Endometrium (tissue), 2 donors: Measurements from ENCODE around the gene TRAF1.

ENCODE experiments used
- FAIRE-seq: peaks from 2 replicates; lab custom pipeline; 2012; peaks lifted over from hg19 to GRCh38; lab: Jason Lieb, UNC
- donor health status: control.
- donor health status: control.

Gene TRAF1

DNA sequence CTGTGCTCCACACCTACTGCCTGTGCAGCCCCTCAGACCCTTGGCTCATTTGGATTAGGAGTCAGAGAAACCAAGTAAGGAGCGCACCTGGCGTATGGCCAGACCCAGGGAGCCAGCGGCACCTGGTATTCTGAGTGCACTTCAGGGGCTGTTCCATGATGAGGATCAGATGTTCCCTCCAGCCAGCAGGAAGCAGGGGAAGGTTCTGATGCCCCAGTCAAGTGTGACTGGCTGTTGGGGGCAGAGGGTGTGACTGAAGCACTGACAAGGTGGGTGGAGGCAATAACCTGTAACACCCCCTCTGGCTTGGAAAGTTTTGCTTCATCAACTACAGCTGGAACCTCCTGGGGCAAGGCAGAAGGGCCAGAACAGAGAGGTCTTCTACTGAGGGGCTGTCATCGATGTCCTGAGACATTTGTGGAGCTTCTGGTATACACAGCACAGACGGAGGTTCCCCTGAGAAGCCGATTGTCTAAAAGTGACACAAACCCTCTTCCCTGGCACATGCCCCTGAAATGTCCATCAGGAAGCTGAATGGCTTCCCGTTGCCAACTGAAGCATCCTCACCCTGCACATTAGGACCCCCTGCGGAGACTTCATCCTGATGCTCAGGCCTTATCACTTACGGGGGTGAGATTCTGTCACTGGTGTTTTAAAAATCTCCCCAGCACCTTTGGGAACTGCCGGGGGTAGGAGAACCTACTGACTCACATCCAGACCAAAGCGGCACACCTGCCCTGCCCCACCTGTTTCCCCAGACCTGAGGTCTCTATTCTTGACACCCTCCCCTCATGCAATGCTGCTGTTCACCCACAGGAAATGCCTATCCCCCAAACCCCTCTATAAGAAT, 21.1 kb downstream of the TRAF1 start:
- FAIRE-seq, result no peak

DNA sequence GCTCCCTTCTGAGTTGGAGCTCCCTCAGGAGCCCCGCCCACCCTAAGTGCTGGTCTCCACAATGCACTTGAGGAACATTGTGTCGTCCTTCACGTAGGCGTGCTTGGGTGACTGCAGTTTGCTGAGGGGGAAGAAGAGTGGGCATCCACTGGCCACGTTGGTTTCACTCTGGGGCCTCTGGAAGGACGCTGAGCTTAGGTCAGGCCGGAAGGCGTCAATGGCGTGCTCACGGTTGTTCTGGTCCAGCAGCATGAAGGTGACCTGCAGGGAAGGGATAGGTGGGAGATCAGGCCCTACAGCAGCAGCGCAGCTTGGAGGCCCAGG, 21.7 kb downstream of the TRAF1 start:
- no peak for FAIRE-seq

DNA sequence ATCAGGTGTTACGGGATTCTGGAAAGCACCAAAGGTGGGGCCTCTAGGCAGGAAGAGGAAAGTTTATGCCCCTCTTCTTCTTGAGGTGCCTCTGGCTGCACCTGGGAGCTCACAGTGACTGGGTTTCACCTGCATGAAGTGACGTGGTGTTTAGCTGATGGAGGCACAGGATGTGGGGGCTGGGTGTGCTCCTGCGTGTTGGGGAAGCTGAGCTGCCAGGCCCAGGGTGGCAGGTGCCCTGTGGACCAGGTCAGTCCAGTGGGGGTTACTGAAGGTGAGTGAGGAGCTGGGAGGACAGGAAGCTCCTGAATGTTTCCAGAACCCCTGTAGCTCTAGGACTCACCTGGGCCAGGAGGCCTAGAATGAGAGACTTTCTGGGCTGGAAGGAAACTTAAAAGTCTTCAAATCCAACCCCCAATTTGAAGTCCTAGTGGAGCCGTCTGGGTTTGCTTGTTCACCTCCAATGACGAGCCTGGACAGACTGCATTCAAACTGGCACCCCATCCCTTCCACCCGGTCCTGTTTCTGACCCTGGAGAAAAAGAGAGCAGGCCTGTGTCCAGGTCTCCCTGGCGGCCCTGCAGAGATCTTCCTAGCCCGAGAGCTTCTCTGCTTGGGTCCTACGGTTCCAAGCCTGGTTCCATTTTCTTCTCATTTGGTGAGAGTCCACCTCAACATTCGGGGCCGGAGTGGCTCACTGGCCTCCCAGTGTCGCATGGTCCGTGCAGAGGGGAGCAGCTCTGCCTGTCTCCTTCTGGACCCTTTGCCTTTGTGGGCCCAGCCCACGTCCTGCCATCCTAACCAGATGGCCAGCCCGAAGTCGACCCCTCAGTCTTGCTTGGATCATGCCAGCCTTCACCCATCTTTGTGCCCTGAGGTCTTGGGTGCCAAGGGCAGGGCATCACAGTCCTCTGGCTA, 22.3 kb downstream of the TRAF1 start:
- no peak for FAIRE-seq

DNA sequence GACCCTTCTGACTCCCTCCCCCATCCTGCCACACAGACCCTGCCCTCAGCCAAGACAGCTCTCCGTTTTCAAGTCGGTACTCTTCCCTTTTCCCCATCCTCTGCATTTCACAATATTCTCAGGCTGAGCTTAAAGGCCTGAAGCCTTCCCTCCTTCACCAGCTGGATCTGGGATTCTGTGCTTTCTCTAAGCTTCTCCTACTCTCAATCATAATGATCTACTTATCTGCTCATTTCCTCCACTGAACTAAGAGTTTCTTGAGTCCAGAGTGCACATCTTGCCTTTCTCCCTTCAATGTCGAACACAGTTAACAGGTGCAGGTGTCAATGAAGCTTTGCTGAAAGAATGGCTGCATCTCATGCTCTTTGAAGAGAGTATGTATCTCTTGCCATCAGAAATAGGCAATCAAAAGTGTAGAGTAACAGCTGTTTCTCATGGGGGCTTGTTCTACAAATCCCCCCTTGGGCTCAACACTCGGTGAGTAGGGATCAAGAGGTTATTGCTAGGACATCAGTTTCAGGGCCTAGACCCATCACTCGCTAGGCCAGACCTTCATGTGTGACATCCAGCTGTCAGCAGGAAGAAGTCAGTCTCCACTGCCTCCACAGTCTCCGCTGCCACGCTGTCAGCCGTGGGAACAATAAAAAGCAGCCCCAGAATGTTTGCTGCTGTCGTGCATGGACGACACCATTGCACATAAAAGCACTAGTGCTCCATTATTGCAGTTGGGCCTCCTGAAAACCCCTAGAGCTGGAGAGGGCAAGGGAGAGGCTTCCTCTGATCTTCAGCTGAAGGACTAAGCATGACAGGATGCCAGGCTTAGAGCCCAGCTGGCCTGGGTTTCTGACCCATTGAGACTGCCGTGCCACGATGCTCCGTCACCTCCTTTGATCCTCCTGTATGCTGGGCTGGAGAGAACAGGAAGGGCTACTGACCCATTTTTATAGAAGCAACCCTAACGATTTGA, 23.7 kb downstream of the TRAF1 start:
- no peak for FAIRE-seq

DNA sequence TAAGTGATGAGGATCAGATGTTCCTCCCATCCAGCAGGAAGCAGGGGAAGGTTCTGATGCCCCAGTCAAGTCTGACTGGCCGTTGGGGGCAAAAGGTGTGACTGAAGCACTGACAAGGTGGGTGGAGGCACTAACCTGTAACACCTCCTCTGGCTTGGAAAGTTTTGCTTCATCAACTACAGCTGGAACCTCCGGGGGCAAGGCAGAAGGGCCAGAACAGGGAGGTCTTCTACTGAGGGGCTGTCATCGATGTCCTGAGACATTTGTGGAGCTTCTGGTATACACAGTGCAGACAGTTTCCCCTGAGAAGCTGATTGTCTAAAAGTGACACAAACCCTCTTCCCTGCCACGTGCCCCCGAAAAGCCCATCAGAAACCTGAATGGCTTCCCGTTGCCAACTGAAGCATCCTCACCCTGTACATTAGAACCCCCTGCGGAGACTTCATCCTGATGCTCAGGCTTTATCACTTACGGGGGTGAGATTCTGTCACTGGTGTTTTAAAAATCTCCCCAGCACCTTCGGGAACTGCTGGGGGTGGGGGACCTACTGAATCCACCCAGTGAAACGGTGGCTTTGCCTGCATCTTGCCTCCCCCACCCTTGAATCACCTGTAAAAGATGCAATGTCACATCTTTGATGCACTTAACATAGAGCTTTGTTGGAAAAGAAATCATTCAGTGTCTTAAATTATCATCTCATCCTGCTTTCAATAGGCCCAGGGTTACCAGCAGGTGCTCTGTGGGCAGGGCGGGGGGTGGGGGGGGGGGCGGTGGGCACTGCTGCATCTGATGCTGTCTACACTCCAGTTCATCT, 24.6 kb downstream of the TRAF1 start:
- no peak for FAIRE-seq

DNA sequence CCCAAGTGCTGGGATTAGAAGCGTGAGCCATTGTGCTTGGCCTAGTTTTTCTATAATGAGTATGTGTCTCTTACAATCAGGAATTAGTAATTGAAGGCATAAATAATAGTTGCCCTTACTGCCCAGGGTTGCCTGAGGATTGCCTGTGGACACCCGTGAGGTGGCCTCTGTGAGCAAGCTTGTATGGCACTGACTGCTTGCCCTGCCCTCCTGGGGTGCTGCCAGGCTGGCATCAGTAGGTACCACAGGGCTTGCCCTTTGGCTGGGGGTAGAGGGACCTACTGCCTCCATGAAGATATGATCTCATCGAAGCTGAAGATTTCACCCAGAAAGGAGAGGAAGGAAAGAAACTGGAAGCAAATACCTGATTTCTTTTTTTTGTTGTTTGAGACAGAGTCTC, 25.8 kb downstream of the TRAF1 start:
- FAIRE-seq, result no peak

DNA sequence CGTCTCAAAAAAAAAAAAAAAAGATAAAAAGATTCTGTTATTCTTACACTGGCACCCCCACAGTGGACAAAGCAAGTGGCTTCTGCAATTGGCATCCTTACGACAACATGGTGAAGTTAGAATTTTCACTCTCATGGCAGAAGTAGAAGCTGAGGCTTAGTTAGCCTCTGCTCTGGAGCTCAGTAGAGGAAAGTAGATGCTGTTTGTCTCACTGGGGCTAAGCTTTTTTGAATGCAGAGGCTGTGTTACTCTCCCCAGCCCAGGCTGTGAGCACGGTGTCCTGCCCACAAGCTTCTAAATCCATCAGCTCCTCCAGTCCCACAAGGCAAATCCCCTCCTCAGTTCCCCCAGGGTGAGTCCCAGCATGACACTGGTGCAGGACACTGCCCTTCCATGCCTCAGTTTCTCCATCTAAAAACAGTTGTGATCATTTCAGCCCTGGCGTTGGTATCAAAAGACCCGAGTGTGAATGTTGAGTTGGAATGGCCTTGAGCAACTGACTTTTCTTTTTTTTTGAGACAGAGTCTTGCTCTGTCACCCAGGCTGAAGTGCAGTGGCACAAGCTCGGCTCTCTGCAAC, 27.0 kb downstream of the TRAF1 start:
- FAIRE-seq, result no peak

DNA sequence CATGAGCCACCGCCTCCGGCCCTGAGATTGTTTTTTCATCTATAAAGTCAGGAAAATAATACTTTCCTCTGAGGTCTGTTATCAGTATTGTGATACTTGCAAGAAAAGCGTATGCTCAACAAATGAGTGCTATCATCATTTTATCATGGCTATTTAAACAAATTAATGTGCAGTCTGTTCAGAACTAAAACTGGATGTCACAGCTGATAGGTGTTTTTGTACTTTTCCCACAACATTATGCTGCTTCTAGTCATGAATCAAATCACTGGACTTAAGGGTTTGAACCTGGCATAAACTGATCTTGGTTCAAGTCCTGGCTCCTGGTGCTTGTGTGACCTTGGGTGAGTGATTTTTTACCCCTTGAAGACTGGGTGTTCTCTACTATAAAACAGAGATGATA, 28.2 kb downstream of the TRAF1 start:
- no peak for FAIRE-seq

DNA sequence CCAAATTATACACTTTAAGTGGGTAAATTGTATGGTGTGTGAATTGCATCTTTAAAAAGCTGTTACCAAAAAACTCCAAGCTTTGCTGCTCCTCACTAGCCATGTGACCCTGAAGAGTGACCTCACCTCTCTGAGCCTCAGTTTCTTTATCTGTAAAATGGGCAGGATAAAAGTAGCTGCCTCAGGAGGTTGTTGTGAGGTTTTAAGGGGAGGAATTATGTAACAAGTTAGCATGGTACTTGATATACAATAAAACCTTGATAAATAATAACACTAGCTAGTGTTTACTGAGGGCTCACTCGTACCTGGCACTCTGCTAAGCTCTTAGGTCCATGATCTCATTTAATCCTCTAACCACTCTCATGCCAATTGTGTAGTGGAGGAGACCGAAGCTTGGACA, 30.6 kb downstream of the TRAF1 start:
- FAIRE-seq, result no peak

DNA sequence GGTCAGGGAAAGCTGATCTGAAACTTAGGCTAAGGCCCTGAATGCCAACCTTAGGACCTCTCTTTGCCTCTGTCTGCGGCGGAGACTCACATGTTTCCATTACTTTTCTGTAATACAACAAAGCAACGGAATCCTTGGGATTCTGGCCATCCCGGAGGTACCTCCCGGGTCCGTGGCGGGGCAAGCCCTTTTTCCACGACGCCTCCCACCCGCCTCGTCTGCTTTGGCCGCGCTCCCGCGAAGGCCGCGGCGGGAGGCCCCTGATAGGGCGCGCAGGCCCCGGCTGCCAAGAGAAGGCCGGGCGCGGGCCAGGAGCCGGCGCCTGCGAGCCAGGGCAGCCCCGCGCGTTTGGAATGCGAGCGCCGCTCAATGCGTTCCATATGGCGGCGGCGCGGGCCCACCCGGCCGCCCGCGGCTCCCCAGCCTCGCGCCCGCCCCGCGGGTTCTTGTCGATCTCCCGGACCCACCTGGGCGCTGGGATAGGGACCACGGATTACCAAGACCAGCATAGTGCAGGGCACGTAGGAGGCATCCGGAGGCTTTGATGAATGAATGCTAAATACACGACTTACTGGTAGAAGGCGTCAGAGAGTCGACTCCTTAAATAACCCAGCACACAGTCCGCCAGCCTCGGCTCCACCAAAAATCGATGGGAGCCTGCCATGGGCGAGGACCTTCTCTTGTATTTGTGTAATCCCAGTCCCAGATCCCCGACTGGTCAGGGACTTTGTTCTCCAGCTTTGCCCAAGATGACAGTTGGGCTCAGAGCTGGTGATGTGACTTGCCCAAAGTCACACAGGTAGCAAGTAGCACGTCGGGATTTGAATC, 32.1 kb downstream of the TRAF1 start:
- no peak for FAIRE-seq

DNA sequence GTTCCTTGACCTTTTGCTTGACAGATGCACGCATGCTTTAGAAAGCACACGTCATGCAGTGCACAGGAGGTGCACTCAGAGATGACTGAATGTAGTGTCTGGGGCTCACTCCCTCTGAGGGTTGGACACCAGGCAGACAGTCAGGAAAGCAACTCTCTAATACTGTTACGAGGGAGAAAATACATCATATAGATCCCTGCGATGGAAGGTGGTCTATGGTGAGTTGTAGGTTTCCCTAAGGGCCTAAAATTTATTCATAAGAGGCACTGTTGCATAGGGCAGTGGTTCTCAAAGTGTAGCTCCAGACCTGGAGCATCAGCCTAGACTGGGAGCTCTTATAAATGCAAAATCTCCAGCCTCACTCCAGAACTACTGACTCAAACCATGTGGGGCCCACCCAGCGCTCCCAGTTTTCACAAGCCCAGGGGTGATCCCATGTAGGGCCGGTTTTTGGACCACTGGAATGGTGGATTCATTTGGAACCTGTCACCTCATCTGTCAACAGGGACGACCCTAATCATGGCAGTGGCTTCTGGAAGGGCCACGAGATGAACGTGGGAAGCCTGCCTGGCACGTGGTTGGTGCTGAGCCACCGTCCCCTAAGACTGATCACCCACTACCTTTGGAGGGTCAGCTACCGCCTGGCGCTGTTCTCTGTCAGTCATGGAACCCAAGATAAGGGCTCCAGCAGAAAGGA, 32.8 kb downstream of the TRAF1 start:
- FAIRE-seq, result no peak

DNA sequence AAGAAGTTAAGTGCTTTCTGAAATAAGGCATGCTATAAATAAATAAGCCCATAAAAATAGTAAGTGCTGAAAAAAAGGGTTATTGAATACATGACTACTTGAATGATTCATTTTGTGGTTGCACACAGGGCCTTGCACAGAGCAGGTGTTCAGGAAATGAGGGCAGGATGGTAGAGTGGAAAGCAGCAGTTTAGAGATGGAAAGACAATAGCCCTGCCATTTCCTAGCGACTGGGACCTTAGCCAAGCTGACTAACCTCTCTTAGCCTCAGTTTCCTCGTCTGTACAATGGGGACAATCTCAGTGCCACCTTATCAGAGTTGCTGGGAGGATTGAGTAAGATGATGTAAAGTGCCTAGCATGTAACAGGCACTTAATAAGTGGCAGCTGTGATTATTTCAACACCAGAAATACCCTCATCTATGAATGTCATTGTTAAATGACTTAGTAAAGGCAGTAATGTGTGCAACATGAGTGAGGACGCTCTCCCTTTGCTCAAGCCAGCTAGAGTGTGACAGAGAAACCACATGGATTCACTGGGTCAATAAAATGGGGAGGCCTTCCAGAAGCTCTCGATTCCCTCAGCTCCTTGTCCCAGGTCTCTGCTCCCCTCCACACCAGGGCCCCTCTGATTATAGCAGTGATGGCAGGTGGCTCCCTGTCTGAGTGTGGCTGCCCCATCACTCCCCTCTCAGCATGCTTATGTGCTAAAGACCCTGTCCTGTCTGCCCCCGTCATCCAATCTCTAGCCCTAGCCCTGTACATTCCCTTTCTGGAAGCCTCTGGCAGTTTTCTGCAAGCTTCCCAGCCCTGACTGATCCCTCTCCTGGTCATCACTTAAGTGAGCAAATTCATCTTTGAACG, 33.6 kb downstream of the TRAF1 start:
- no peak for FAIRE-seq

DNA sequence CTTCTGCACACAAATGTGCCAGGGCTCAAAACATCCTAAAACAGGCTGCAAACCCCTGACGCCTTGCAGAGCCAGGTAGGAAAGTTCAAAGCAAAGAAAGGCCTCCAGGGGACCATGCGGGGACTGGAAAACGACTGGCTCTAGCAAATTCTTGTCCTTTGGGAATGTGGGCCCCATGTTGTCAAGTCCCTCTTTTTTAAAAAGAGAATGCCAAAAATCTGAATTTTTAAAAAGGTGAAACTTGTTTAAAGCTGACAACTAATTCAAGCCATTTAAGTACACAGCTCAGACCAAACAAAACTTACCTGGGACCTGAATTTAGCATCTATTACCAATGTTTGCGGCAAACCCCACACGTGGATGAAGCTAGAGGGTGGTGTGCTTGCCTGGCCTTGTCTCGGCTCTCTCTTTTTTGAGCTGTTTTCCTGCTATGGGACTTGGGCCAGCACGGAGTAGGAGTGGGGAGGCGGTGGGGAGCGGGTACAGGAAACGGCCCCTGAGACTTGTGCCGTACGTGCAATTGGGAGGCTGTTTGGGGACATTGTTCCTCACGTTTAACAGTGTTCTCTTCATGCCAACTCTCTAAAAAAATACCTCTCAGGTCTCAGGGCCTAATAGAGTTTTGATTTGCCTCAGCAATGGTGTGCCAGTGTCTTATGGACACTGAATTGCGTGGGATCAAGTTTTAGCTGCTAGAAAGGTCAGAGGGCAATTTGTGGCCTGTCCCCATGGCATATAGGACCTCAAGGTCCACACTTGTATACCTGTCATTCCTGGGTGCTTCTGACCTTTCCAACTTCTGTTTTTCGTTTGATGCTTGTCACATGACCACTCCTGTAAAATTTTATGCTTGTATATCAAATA, 34.5 kb downstream of the TRAF1 start:
- FAIRE-seq, result no peak

DNA sequence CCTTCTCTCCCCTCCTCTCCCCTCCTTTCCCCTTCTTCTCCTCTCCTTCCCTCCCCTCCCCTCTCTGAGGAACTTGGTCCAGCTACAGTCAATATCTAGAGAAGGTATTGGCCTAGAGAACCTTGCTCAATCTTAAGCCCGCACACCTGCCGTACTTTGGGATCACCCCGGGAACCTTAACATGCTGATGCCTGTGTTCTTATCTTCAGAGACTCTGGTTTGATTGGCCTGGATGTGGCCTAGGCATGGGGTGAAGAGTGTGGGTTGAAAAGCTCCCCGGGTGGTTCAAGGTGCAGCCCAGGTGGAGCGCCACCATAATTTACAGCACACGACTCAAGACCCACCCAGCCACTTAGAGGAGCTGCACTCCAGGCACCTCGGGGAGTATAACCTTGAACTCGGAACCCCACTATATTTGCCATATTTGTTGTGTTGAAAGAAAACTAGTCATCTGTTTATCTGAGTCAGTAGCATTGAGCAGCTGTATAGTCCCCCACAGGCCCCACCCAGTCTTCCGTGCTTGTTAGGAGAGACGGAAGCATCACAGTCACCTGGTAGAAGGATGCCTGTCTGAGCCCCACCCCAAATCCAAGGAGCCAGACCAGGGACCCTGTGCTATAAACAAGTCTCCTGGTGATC, 35.2 kb downstream of the TRAF1 start:
- no peak for FAIRE-seq

DNA sequence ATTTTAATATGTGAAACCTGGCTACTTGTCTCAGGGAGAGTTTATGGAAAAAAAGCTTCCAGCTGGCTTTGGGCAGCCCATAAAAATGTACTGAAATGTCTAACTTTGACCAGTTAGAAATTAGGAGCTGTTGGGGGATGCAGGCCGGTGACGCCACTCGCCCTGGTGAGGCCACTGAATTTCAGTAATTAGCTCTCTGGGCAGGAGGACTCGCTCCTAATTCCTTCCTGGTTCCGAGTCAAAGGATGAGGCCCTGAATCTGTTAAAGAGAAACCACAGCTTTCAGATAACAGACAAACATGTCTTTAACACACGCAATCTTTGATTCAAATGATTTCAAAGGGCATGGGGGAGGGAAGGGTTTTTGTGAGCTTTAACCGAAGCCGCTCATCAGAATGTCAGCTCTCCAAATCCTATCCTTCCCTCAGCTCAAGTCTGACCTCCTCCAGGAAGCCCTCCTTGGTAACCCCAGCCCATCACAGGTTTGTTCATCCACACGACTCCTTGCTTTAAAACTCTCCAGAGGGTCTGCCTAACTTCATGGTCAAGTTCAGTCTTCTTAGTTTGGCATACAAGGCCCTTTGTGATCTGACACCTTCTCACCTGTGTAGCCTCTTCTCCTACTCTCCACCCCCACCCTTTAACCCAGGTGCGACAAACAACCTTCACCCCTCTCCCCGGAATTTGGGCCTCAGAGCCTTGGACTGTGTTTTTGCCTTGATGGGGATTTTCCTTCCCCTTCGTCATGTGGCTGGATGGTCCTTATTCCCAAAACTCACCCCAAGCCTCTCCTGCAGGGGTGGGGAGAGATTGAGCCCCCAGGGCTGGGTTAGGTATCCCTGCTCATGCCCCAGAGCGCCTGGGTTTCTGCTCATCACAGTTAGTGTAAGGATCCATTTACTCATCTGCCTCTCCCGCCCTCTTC, 36.0 kb downstream of the TRAF1 start:
- FAIRE-seq, result no peak
